RWPE2 (cell line): ENCODE measurements around the gene RPE65.
"Not testable (repeated sequence)": the region's sequence is repeated elsewhere in the genome, so short reads cannot be mapped to it uniquely, and the experiment has no call there.

Experiments used
- ATAC-seq: fragments of 200-7000 bp; cut with Tn5 transposase; 3 replicates; pipeline ENCODE4 v1.9.1; 2021; ENCODE audit warnings: low read depth
- DNase-seq: peaks from one replicate; pipeline ENCODE4 v3.0.0-alpha.2; 2020; ENCODE audit warnings: low spot score
- H3K27ac ChIP-seq: fragments of 450-650 bp; 2 replicates; pipeline ENCODE4 v1.5.1; 2017; ENCODE audit warnings: mild to moderate bottlenecking; ENCODE audit not compliant: poor library complexity, severe bottlenecking
- H3K27me3 ChIP-seq: fragments of 250-450 bp; sonication (Bioruptor Pico); 2 replicates; pipeline ENCODE4 v1.5.1; 2021; ENCODE audit warnings: mild to moderate bottlenecking, moderate library complexity; ENCODE audit not compliant: insufficient read depth, poor library complexity, severe bottlenecking
- H3K36me3 ChIP-seq: fragments of 250-450 bp; sonication (Bioruptor Pico); 2 replicates; pipeline ENCODE4 v1.5.1; 2020; ENCODE audit warnings: low read depth, mild to moderate bottlenecking, moderate library complexity
- H3K4me1 ChIP-seq: fragments of 250-450 bp; sonication (Bioruptor Pico); 2 replicates; pipeline ENCODE4 v1.5.1; 2021; ENCODE audit warnings: mild to moderate bottlenecking, moderate library complexity; ENCODE audit not compliant: insufficient read depth, poor library complexity, severe bottlenecking
- H3K4me3 ChIP-seq: fragments of 250-450 bp; sonication (Bioruptor Pico); 2 replicates; pipeline ENCODE4 v1.5.1; 2021; ENCODE audit warnings: mild to moderate bottlenecking, moderate library complexity; ENCODE audit not compliant: severe bottlenecking
- H3K9me3 ChIP-seq: fragments of 250-450 bp; sonication (Bioruptor Pico); 2 replicates; pipeline ENCODE4 v1.5.1; 2021; ENCODE audit warnings: mild to moderate bottlenecking, moderate library complexity; ENCODE audit not compliant: severe bottlenecking
- CTCF ChIP-seq: fragments of 450-650 bp; IDR thresholded peaks from one replicate; pipeline ENCODE4 v1.5.1; 2017; ENCODE audit warnings: mild to moderate bottlenecking, moderate library complexity; ENCODE audit not compliant: poor library complexity, severe bottlenecking

Gene RPE65

DNA sequence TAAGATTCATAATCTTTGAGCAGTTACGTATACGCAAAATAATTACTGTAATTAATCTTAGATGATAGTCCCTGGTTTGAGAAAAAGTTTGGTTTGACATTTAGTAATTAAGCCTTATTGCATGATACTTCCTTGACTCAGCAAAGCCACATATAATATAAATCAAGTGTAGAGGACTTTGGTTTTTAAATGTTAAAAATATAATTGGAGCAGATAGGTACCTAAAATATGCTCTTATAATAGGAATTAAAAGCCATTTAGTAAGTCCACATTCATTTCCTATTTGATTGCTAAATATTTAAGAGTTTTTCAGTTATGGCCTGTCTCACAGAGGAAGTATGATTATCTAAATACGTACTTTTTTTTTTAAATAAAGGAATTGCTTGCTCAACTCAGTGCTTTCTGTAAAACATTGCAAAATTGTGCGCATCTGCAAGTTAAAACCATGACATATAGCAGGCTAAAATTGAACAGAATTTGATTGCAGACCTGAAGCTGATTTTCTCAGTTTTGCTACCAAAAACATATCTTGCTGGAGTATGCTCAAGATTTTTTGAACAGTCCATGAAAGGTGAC, 20.4 kb downstream of the RPE65 start:
- Histone ChIP-seq H3K27me3 (no peaks in the 10 kb centered on the region), H3K4me1 (no peaks in the 10 kb centered on the region), H3K27ac (no peak overlapping the region), H3K9me3 (no peaks in the 10 kb centered on the region), H3K36me3 (no peaks in the 10 kb centered on the region), H3K4me3 (no peak overlapping the region)
- TF ChIP-seq CTCF, result no peak
- ATAC-seq, result no peak
- DNase-seq, result no peak

DNA sequence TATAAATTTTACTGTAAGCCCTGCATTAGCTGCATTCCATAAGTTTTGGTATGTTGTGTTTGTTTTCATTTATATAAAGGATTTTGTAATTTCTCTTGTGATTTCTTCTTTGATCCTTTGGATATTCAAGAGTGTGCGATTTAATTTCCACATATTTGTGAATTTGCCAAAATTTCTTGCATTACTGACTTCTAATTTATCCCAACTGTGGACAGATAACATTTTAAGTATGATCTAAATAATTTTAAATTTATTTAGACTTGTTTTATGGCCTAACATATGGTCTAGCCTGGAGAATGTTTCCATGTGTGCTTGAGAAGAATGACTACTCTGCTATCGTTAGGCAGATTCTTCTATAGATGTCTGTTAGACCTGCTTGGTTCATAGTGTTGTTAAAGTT, 23.2 kb downstream of the RPE65 start:
- no peak for ATAC-seq

DNA sequence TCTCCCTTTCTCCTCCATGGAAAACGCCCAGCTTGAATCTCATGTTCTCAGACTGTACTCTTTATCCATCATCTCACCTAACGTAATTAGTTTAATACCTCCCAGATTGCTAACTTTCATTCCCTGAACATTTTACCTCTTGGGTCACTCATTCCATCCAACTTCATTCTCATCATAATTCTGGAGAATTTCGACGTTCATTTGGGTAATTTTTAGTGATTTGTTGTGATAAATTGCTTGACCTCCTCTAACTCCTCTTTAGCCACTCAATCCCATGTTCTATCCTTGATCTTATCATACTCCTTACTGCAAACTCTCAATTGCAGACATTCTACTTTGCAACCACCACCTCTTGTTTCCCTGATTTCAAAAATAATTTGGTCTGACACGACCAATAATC, 28.4 kb downstream of the RPE65 start:
- no peak overlapping the region for H3K27ac ChIP-seq
- ATAC-seq (no peak), DNase-seq (no peak)
- no peaks in the 10 kb centered on the region for H3K36me3 ChIP-seq
- no peak for TF ChIP-seq CTCF
- H3K4me3 ChIP-seq, result no peak overlapping the region
- H3K27me3 ChIP-seq, result no peaks in the 10 kb centered on the region
- H3K9me3 ChIP-seq, result no peaks in the 10 kb centered on the region
- no peaks in the 10 kb centered on the region for H3K4me1 ChIP-seq

More for the DNA sequence above, 23.2 kb downstream of the RPE65 start:
- Histone ChIP-seq H3K4me1 (no peaks in the 10 kb centered on the region), H3K9me3 (no peaks in the 10 kb centered on the region), H3K27ac (no peak overlapping the region), H3K36me3 (no peaks in the 10 kb centered on the region), H3K27me3 (no peaks in the 10 kb centered on the region), H3K4me3 (no peak overlapping the region)
- no peak for TF ChIP-seq CTCF
- no peak for DNase-seq

DNA sequence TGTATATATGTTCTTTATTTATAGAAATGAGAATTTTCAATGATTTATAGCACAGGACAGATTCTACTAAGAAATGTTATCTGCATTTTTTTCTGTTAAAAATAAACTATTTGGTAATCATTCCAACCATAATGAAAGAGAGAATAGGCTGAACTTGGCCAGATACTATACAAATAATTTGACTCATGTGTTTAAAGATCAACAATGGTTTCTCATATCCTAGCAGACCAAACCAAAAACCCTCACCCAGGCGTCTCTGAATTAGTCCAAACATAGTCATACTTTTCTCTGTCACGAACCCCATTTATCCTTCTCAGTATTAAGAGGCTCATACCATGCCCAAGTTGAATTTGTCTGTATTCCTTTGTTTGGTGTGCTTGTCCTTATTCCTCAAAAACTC, 40.3 kb downstream of the RPE65 start:
- no peak overlapping the region for H3K4me3 ChIP-seq
- no peak overlapping the region for H3K27ac ChIP-seq
- no peaks in the 10 kb centered on the region for H3K9me3 ChIP-seq
- H3K4me1 ChIP-seq, result no peaks in the 10 kb centered on the region
- no peak for TF ChIP-seq CTCF
- ATAC-seq (no peak), DNase-seq (no peak)
- H3K36me3 ChIP-seq, result no peaks in the 10 kb centered on the region
- H3K27me3 ChIP-seq, result no peaks in the 10 kb centered on the region

GRCh38 chr1:68401506-68401905, 48.2 kb downstream of the RPE65 start:
- Histone ChIP-seq H3K4me1 (no peaks in the 10 kb centered on the region), H3K36me3 (no peaks in the 10 kb centered on the region), H3K27me3 (no peaks in the 10 kb centered on the region), H3K4me3 (no peak overlapping the region), H3K9me3 (no peaks in the 10 kb centered on the region), H3K27ac (no peak overlapping the region)
- ATAC-seq (no peak), DNase-seq (no peak)
- TF ChIP-seq CTCF, result no peak

GRCh38 chr1:68395575-68395974, 54.2 kb downstream of the RPE65 start:
- not testable (repeated sequence) for H3K4me1 ChIP-seq, H3K36me3 ChIP-seq, H3K27ac ChIP-seq, H3K27me3 ChIP-seq, ATAC-seq, DNase-seq, H3K9me3 ChIP-seq, H3K4me3 ChIP-seq

GRCh38 chr1:68392474-68392873, 57.3 kb downstream of the RPE65 start:
- not testable (repeated sequence) for H3K27me3 ChIP-seq, ATAC-seq, H3K4me3 ChIP-seq, H3K27ac ChIP-seq, H3K9me3 ChIP-seq, DNase-seq, H3K4me1 ChIP-seq, H3K36me3 ChIP-seq
